Activated naive CD8-positive, alpha-beta T cell treated with anti-CD3 and anti-CD28 coated beads, Interleukin-2, amount 50 U/mL, for 24 hours (primary cell): ENCODE data around the gene LY6G5C.

Source experiments
- ATAC-seq: fragments of 150-1000 bp; cut with Tn5 transposase; one replicate; pipeline ENCODE4 v1.10.0; 2021
- DNase-seq: peaks from one replicate; pipeline ENCODE4 v3.0.0; 2021
- H3K27ac Mint-ChIP-seq: one replicate; pipeline ENCODE4 v1.8.0; 2021; ENCODE audit warnings: mild to moderate bottlenecking, mixed read lengths
- H3K27me3 Mint-ChIP-seq: one replicate; pipeline ENCODE4 v1.8.0; 2021; ENCODE audit warnings: mixed read lengths
- H3K36me3 Mint-ChIP-seq: one replicate; pipeline ENCODE4 v1.8.0; 2021; ENCODE audit warnings: low read depth, mixed read lengths
- H3K4me1 Mint-ChIP-seq: one replicate; pipeline ENCODE4 v1.8.0; 2021; ENCODE audit warnings: mixed read lengths
- H3K4me3 Mint-ChIP-seq: one replicate; pipeline ENCODE4 v1.8.0; 2021; ENCODE audit warnings: mild to moderate bottlenecking, moderate library complexity, mixed read lengths
- H3K9me3 Mint-ChIP-seq: one replicate; pipeline ENCODE4 v1.8.0; 2021; ENCODE audit warnings: mixed read lengths

LY6G5C gene, protein sequence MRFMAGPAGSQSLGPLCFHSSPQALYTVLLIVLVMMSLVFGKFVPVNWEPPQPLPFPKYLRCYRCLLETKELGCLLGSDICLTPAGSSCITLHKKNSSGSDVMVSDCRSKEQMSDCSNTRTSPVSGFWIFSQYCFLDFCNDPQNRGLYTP

DNA sequence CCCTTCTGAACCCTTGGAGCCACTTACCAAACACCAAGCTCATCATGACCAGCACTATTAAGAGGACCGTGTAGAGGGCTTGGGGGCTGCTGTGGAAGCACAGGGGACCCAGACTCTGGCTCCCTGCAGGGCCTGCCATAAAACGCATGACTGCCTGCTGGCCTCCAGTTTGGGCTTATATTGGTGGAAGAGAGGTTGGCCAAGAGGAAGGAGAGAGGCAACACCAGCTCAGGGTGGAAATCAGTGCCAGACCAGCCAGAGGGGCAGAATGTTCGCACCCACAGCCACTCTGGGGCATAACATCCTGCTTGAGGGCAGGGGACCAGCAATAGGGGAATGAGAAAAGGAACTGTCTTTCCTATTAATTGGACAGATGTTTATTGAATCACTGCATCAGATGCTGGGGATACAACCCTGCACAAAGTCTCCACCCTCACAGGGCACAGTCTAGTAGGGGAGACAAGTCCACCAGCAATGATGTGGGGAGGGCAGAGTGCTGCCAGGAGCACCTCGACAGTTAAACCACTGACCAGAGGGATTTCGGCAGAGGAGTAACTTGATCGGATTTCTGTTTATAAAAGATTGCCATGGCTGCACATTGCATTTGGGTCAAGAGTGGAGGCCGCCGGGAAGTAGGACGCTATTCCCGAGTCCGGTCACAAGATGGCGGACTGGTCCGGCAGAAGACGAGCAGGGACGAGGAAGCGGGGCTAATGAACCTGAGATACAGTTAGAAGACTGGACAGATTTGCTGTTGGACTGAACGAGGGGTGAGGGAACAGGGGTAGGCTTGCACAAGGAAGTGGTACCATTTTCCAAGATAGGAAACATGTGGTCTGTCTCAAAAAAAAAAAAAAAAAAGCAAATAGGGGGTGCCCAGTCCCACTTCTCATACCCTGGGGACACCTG lies at the start of gene LY6G5C:
Gene LY6G5C, minus strand, starts transcription at position 842 of the 909 bp plus-strand sequence. Its CDS starts 694 bp downstream, at position 148.
- ATAC-seq (peak; percentile 48), DNase-seq (peak; percentile 70)
- peak within 1 kb of the TSS; percentile 63 for H3K27ac Mint-ChIP-seq
- no peaks in the 10 kb centered on the region for H3K27me3 Mint-ChIP-seq
- H3K9me3 Mint-ChIP-seq, result no peaks in the 10 kb centered on the region
- peak within 1 kb of the TSS; percentile 77 for H3K4me3 Mint-ChIP-seq
- H3K4me1 Mint-ChIP-seq, result peaks cover 21% of the 10 kb centered on the region
- no peaks in the 10 kb centered on the region for H3K36me3 Mint-ChIP-seq

DNA sequence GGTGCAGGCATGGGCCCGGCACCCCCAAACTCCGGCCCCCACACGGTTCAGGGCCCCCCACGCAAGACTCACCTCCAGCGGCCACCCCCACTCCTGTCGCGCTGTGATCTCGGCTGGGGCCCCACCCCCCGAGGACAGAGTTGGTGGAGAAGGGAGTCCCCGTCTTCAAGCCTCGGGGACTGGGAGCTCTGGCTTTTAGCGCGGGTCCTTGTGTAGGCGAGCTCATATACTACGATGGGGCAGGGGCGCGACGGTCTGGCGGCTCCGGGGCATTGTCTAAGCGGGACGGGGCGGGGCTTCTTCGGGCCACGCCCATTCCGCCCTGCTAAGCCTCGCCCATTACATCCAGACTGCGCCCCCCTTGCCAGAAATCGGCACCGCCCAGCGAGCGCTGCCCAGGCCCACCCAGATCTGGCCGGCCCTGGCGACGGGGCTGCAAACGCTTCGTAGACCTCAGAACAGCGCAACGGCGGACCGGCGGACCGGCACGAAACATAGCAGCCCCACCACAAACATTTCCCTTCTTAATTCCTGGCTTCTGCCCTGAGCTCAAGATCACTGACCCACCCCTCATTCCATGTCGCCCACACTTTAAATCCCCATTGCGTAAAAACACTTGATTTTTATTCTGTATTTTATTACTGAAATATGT lies 49.2 kb upstream of the LY6G5C start:
- peaks cover 73% of the 10 kb centered on the region for H3K4me1 Mint-ChIP-seq
- H3K27ac Mint-ChIP-seq, result peak overlapping the region; percentile 77
- ATAC-seq (peak; percentile 52), DNase-seq (peak; percentile 81)
- peaks cover 47% of the 10 kb centered on the region for H3K36me3 Mint-ChIP-seq
- H3K9me3 Mint-ChIP-seq, result no peaks in the 10 kb centered on the region
- peak overlapping the region; percentile 82 for H3K4me3 Mint-ChIP-seq
- no peaks in the 10 kb centered on the region for H3K27me3 Mint-ChIP-seq

DNA sequence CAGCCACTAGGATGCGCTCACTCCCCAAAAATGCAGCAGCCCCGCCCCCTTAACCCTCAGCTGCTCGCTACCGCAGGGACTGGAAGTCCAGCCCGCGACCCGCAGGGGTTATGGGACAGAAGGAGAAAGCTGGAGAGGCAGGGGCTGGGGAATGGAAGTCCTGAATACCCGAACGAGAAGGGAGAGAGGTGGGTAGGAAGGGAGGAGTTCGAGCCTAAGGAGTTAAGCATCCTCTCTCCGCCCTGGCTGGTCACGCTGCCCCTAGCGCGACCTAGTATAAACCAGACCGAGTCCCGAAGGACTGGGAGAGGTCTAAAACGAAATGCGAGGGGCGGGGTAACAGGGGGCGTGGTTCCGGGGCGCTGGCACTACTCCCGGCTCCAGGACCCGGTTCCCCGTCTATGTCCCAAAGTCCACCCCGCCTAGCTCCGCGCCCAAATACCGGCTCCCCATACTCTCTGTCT lies 48.7 kb upstream of the LY6G5C start:
- Mint-ChIP-seq H3K4me3 (peak overlapping the region; percentile 82), H3K27me3 (no peaks in the 10 kb centered on the region), H3K4me1 (peaks cover 73% of the 10 kb centered on the region), H3K9me3 (no peaks in the 10 kb centered on the region), H3K36me3 (peaks cover 43% of the 10 kb centered on the region), H3K27ac (peak overlapping the region; percentile 77)
- peak; percentile 82 for DNase-seq
- peak; percentile 61 for ATAC-seq

DNA sequence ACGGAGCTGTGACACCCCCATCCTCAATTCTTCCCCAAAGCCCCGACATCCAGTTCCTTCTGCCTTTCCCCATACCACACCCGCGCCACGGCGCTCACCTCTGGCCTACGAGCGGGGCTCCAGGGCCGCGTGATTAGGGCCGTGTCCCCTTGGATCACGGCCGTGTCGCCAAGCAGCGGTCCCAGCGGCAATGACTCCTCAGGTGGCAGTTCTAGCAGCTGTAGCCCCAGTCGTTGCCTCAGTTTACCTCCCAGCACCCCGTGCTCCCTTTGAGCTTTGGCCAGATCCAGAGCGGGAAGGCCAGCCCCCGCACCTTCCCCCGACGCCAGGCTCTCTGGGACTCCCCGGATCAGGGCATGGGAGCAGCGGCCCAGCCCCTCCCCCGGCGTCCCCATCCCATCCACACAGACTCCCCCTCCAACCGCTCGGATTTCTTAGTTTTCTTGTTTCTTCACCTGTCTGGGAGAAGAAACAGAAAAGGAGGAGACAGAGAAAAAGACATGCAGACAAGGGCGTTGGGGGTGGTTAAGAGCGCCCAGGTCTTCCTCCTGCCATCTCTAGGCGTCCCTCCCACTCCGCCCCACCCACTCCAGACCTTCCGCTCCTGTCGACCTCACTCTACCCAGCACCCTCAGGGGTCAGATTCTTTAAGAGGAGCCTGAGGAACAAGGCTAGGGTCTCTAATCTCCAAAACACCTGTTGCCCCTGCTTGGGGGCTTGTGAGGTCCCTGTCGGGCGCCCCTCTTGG lies 48.1 kb upstream of the LY6G5C start, which contains the start of gene DDAH2:
Gene DDAH2, minus strand, starts transcription at position 533 of the 748 bp plus-strand sequence. Its CDS starts 138 bp downstream, at position 395.
- H3K36me3 Mint-ChIP-seq, result peaks cover 37% of the 10 kb centered on the region

DNA sequence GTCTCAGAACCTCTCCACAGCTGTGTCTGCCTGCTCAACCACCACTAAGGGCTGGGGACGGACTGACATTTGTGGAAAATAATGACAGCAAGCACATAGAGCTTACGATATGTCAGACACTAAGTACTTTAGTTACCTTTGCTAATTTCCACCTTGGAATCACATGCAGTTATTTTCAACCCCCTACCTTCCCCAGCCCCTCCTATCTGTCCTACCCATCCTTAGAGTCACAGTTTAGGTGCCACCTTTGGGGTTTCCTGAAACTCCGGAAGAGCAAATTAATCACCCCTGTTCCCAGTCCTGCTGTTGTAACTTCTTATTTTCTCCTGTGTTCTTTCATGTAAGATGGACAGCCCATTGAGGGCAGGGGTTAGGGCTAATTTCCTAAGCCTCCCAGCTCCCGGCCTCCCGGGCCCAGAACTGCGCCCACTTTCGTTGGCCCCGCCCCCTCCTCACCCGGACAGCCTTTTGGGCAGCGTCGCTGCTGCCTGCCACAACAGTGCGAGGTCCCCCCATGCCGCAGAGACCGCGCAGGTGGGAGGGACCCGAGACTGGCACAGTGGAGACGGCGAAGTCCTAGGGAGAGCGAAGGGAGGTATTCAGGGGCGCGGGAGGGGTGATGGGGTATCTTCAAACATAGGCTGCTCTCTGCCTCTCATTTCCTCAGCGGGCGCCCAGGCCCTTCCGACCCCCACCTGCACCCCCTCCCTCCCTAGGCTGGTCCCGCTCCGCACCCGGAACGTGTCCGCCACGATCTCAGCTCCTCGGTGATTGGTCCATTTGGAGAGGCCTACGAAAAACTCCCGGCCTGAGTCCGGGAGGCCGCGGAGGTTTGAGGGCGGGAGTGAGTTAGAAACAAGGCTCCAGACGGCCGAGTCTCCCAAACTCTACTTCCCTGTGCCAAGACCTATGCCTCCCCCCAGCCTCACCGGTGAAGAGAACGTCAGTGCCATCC lies 47.1 kb upstream of the LY6G5C start:
- H3K27ac Mint-ChIP-seq, result peak overlapping the region; percentile 64
- H3K4me1 Mint-ChIP-seq, result peaks cover 61% of the 10 kb centered on the region
- H3K36me3 Mint-ChIP-seq, result peaks cover 27% of the 10 kb centered on the region
- ATAC-seq, result peak; percentile 0
- DNase-seq, result no peak
- no peaks in the 10 kb centered on the region for H3K9me3 Mint-ChIP-seq
- no peaks in the 10 kb centered on the region for H3K27me3 Mint-ChIP-seq
- peak overlapping the region; percentile 40 for H3K4me3 Mint-ChIP-seq

More for the DNA sequence above, 48.1 kb upstream of the LY6G5C start, which contains the start of gene DDAH2:
- DNase-seq (no peak), ATAC-seq (peak; percentile 4)
- Mint-ChIP-seq H3K27me3 (no peaks in the 10 kb centered on the region), H3K27ac (peak within 1 kb of the TSS; percentile 77), H3K4me1 (peaks cover 67% of the 10 kb centered on the region), H3K4me3 (peak within 1 kb of the TSS; percentile 82), H3K9me3 (no peaks in the 10 kb centered on the region)

DNA sequence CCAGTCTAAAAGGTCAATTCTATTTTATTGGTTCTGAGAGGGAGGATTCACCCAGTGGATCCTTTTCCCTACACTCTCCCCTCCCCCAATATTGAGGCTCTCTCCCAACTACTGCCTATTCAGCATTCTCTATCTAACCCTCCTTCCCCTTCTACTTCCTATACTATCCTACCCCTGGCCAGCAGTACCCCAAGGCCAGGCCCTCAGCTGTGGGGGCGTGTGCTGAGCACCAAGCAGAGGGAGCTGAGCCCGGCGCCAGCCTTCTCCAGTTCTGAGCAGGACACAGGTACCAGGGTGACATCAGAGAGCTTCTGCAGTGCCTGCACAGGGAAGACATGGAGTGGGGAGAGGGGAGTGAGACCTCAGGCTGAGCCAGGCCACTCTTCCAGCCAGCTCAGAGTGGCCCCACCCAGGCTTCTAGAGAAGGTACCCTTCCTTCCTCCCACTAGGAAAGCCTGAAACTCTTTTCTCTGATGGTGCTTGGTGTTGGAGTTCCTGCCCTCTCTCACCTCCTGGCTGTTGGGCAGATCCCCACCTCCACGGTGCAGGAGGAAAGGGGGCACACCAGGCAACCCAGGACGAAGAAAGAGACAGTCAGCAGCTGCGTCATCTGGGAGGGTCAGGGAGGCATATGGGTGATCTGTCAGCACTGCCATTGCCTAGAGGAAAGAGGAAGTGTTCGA lies 46.3 kb upstream of the LY6G5C start:
- Mint-ChIP-seq H3K9me3 (no peaks in the 10 kb centered on the region), H3K27me3 (no peaks in the 10 kb centered on the region), H3K4me3 (peak overlapping the region; percentile 32), H3K27ac (peak overlapping the region; percentile 64), H3K36me3 (peaks cover 23% of the 10 kb centered on the region), H3K4me1 (peaks cover 61% of the 10 kb centered on the region)
- ATAC-seq (peak; percentile 53), DNase-seq (peak; percentile 42)

DNA sequence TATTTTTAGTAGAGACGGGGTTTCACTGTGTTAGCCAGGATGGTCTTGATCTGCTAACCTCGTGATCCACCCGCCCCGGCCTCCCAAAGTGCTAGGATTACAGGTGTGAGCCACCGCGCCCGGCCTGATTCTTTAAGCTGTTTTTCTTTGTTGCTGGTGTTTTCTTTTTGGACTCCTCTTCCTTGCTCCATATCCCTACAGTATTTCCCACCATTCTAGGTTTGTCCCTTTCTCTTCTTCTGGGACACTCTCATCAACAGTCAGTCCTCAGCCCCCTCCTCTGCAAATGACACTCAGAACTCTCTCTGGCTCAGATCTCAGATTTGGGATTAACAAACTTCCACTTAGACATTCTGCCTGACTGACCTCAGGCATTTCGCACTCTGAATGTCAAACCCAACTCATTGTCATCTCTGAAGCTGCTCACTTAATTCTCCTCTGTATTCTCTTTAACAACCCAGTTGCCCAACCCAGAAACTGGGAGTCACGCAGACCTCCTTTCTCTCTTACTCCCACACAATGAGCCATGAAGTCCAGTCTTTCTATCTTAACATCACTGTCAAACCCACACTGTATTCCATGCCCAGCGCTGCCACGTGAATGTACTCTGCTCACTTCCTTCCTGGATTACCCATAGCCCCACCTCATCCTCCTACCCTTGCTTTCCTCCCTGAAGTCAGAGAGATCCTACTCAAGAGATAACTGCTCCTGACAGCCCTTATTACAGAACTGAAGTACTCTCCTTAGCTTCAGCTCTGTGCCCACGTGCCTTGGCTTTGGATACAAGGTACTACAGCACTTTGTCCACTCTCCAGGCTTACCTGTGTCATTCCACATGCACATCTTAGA lies 44.9 kb upstream of the LY6G5C start:
- Mint-ChIP-seq H3K4me3 (no peak overlapping the region), H3K36me3 (peaks cover 14% of the 10 kb centered on the region), H3K9me3 (no peaks in the 10 kb centered on the region), H3K27ac (peak overlapping the region; percentile 24), H3K4me1 (peaks cover 55% of the 10 kb centered on the region), H3K27me3 (no peaks in the 10 kb centered on the region)
- DNase-seq (no peak), ATAC-seq (no peak)

DNA sequence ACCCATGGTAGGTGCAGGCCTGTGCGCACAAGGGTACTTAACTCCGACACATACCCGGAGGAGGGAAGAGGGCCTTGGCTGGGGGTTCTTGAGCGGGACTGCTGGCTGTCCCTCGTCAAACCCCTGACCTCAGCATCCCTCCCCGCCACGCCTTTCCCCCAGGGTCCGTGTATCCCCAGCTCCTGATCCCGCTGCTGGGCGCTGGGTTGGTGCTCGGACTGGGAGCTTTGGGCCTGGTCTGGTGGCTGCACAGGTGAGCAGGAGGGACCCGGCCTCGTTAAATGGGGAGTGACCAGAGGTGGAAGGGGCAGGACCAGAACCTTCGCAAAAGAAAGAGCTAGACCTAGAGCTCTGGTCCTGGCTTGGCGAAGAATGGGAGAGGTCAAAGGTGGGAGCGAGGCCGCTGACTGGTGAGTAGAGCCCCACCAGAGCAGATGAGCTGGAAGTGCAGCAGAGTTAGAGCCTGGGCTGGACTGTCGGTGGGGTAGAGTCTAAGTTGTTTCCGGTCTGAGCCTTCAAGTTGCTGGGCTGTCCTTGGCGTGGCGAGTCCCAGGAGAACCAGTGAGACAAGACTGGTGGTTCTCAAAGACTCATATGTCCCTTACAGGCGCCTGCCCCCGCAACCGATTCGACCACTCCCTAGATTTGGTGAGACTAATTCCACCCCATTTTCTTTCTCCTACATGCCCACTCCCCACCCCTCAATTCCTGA lies 43.3 kb upstream of the LY6G5C start:
- H3K36me3 Mint-ChIP-seq, result peaks cover 9% of the 10 kb centered on the region
- no peaks in the 10 kb centered on the region for H3K9me3 Mint-ChIP-seq
- no peak overlapping the region for H3K4me3 Mint-ChIP-seq
- no peak overlapping the region for H3K27ac Mint-ChIP-seq
- no peak for ATAC-seq
- H3K27me3 Mint-ChIP-seq, result no peaks in the 10 kb centered on the region
- H3K4me1 Mint-ChIP-seq, result peaks cover 42% of the 10 kb centered on the region
- DNase-seq, result no peak

DNA sequence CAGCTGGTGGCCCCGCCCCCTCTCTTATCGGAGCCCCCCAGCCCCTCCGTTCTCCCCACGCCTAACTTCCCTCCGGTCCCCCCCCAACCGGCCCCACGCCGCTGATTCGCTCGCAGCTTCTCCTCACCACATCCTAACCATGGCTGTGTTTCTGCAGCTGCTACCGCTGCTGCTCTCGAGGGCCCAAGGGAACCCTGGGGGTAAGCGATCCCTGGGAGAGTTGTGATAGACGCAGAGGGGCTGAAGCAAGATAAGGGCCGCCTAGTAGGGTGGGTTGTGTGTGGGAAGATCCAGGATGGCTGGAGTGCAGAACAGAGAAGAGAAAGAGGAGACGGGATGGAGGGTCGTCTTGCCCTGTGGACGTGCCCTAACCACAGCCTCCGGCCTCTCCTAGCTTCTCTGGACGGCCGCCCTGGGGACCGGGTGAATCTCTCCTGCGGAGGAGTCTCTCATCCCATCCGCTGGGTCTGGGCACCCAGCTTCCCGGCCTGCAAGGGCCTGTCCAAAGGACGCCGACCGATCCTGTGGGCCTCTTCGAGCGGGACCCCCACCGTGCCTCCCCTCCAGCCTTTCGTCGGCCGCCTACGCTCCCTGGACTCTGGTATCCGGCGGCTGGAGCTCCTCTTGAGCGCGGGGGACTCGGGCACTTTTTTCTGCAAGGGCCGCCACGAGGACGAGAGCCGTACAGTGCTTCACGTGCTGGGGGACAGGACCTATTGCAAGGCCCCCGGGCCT lies 42.5 kb upstream of the LY6G5C start, which contains the start of gene MPIG6B:
Gene MPIG6B, plus strand, starts transcription at position 129 of the 735 bp plus-strand sequence. Its CDS starts 11 bp downstream, at position 140.
- ATAC-seq (no peak), DNase-seq (no peak)
- H3K4me1 Mint-ChIP-seq, result peaks cover 36% of the 10 kb centered on the region
- no peaks in the 10 kb centered on the region for H3K27me3 Mint-ChIP-seq
- peaks cover 9% of the 10 kb centered on the region for H3K36me3 Mint-ChIP-seq
- H3K4me3 Mint-ChIP-seq, result no peak within 1 kb of the TSS
- no peaks in the 10 kb centered on the region for H3K9me3 Mint-ChIP-seq
- no peak within 1 kb of the TSS for H3K27ac Mint-ChIP-seq

DNA sequence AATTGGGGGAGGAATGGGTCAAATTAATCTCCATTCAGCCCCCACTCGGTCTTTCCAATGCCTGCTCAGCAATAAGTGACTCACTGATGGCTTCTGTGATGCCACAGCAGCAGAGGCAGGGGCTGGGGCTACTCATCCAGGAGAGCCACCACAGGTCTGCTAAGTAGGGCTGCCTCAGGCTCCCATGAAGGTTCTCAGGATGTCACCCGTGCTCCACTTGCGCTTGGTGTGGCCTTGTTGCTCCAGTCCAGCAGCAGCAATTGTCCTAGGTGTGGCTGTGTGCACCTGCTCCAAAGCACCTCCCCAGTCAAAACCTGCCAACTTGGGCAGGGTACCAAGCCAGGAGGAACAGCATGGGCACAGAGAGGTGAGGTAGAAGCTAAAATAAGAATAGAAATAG lies 41.3 kb upstream of the LY6G5C start:
- H3K9me3 Mint-ChIP-seq, result no peaks in the 10 kb centered on the region
- DNase-seq, result no peak
- peak; percentile 48 for ATAC-seq
- H3K27ac Mint-ChIP-seq, result no peak overlapping the region
- no peak overlapping the region for H3K4me3 Mint-ChIP-seq
- H3K4me1 Mint-ChIP-seq, result peaks cover 24% of the 10 kb centered on the region
- no peaks in the 10 kb centered on the region for H3K27me3 Mint-ChIP-seq
- H3K36me3 Mint-ChIP-seq, result peaks cover 4% of the 10 kb centered on the region
